OCI-LY7 (cell line): ENCODE results near the gene BICDL1. TPM values are rescaled to one million over a fixed set of nuclear protein-coding genes. Genes with fewer than 3 reads are reported as not detected.

Experiments used
- BruUV-seq: library from RNA; stranded (reverse); fragments of 400-500 nt; replicated peaks from 2 replicates; lab custom pipeline; 2021; lab: Mats Ljungman, UMichigan
- CTCF ChIA-PET: fragments of 300-600 bp; sonication (Branson Sonifier 250); formaldehyde crosslinking; loops from one replicate; lab custom pipeline; 2022; ENCODE audit warnings: antibody characterized with exemption; ENCODE audit not compliant: unreplicated experiment; lab: Charles Lee
- POLR2A ChIA-PET: fragments of 300-600 bp; sonication (Branson Sonifier 250); formaldehyde crosslinking; loops from one replicate; lab custom pipeline; 2022; ENCODE audit warnings: antibody characterized with exemption; lab: Charles Lee
- DNase-seq: peaks from one replicate; pipeline ENCODE4 v3.0.0-alpha.2; 2015; ENCODE audit warnings: low spot score
- H2AFZ ChIP-seq: fragments of 200-600 bp; sonication (generic), shearing (Covaris generic); 2 replicates; pipeline ENCODE4 v1.6.1; 2014; ENCODE audit warnings: mild to moderate bottlenecking, antibody characterized with exemption, low read length, moderate library complexity
- H3K27ac ChIP-seq: fragments of 200-600 bp; sonication (generic); 2 replicates; pipeline ENCODE4 v1.5.1; 2014; ENCODE audit warnings: mixed run types, low read depth, mild to moderate bottlenecking, moderate library complexity, low read length, inconsistent platforms; ENCODE audit not compliant: poor library complexity, severe bottlenecking
- H3K36me3 ChIP-seq: fragments of 200-600 bp; sonication (generic); 2 replicates; pipeline ENCODE4 v1.6.1; 2014; ENCODE audit warnings: mild to moderate bottlenecking, antibody characterized with exemption, low read length, moderate library complexity, mixed read lengths; ENCODE audit not compliant: insufficient read depth
- H3K4me1 ChIP-seq: fragments of 200-600 bp; sonication (generic); 2 replicates; pipeline ENCODE4 v1.5.1; 2014; ENCODE audit warnings: mild to moderate bottlenecking, low read length; ENCODE audit not compliant: insufficient read depth, poor library complexity, severe bottlenecking
- H3K4me2 ChIP-seq: fragments of 200-600 bp; sonication (generic); 2 replicates; pipeline ENCODE4 v1.6.1; 2014; ENCODE audit warnings: mild to moderate bottlenecking, low read length
- H3K4me3 ChIP-seq: fragments of 200-600 bp; sonication (generic); 2 replicates; pipeline ENCODE4 v1.5.1; 2014; ENCODE audit warnings: mild to moderate bottlenecking, low read depth, low read length; ENCODE audit not compliant: poor library complexity, severe bottlenecking
- H3K79me2 ChIP-seq: fragments of 200-600 bp; sonication (generic); 2 replicates; pipeline ENCODE4 v1.6.1; 2016; ENCODE audit warnings: low read depth, mild to moderate bottlenecking, low read length, moderate library complexity, mixed read lengths; ENCODE audit not compliant: insufficient read depth
- H3K9me2 ChIP-seq: fragments of 200-600 bp; sonication (generic); 2 replicates; pipeline ENCODE4 v1.6.1; 2016; ENCODE audit warnings: mild to moderate bottlenecking, low read length, mixed read lengths; ENCODE audit not compliant: insufficient read depth
- H3K9me3 ChIP-seq: fragments of 200-600 bp; sonication (generic); 2 replicates; pipeline ENCODE4 v1.6.1; 2014; ENCODE audit warnings: mild to moderate bottlenecking, mixed run types, low read length, mixed read lengths
- H4K20me1 ChIP-seq: fragments of 200-600 bp; sonication (generic); 2 replicates; pipeline ENCODE4 v1.6.1; 2014; ENCODE audit warnings: mild to moderate bottlenecking, antibody characterized with exemption, low read length, moderate library complexity, mixed read lengths; ENCODE audit not compliant: insufficient read depth
- EZH2phosphoT487 ChIP-seq: fragments of 200-600 bp; sonication (generic); IDR thresholded peaks from 2 replicates; pipeline ENCODE4 v1.6.1; 2018; ENCODE audit warnings: low read depth, borderline replicate concordance, mild to moderate bottlenecking, mixed run types, antibody characterized with exemption, low read length, moderate library complexity, mixed read lengths
- intact Hi-C: fragments of 100-400 bp; cut with micrococcal nuclease; formaldehyde crosslinking; loops from one replicate; pipeline ENCODE4 v1.10.0; 2022; ENCODE audit not compliant: unreplicated experiment
- total RNA-seq, 2 experiments: library from RNA; depleted of rRNA in 1 of 2; stranded (reverse); fragments of >200 nt in 1 of 2; shearing (Covaris generic) in 1 of 2; gene quantifications; 2 replicates each; pipeline ENCODE4 v1.2.3, GENCODE V29; 2014 to 2022
- TF ChIP-seq, protein P1 (sequence below): fragments of 200-600 bp; sonication (generic); conservative IDR thresholded peaks from 2 replicates; pipeline ENCODE4 v1.5.1; 2014; ENCODE audit warnings: mild to moderate bottlenecking, antibody characterized with exemption, low read length, moderate library complexity, mixed read lengths

The BICDL1 gene
- total RNA-seq, 2 experiments from 2014 or later = 6.5 to 22.6 TPM

DNA sequence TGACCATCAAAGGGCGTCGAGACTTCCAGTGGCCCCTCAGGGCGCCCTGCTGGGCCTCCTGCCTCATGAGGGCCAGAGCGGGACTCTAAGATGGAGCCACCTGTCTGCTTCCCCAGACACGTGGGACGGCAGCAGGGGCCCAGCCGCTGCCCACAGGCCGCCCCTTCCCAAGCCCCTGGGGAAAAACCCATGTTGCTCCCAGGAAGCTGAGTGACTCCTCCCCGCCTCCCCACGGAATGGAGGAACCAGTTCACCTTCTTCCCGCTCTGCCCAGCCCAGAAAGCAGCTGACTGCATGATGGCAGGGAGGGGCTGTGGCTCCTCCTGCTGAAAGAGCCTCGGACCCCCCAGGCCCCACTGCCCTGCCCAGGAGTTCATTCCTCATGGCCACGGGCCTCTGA lies 112.6 kb downstream of the BICDL1 start:
- no peak overlapping the region for H3K4me2 ChIP-seq
- peaks cover 15% of the 10 kb centered on the region; the same call in 1 of the 2 replicates for H3K79me2 ChIP-seq
- H3K27ac ChIP-seq = no peak overlapping the region
- H2AFZ ChIP-seq = no peak overlapping the region
- H4K20me1 ChIP-seq = peaks cover 7% of the 10 kb centered on the region; the same call in 1 of the 2 replicates
- H3K4me3 ChIP-seq = no peak overlapping the region
- H3K9me3 ChIP-seq = no peaks in the 10 kb centered on the region
- CTCF ChIA-PET = no interaction called here
- POLR2A ChIA-PET = no interaction called here
- TF ChIP-seq, protein P1, sequence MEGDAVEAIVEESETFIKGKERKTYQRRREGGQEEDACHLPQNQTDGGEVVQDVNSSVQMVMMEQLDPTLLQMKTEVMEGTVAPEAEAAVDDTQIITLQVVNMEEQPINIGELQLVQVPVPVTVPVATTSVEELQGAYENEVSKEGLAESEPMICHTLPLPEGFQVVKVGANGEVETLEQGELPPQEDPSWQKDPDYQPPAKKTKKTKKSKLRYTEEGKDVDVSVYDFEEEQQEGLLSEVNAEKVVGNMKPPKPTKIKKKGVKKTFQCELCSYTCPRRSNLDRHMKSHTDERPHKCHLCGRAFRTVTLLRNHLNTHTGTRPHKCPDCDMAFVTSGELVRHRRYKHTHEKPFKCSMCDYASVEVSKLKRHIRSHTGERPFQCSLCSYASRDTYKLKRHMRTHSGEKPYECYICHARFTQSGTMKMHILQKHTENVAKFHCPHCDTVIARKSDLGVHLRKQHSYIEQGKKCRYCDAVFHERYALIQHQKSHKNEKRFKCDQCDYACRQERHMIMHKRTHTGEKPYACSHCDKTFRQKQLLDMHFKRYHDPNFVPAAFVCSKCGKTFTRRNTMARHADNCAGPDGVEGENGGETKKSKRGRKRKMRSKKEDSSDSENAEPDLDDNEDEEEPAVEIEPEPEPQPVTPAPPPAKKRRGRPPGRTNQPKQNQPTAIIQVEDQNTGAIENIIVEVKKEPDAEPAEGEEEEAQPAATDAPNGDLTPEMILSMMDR = no peak
- no peak for TF ChIP-seq EZH2phosphoT487
- peaks cover 97% of the 10 kb centered on the region for H3K36me3 ChIP-seq
- intact Hi-C loops = no loop called here
- BruUV-seq = no TSS peak
- DNase-seq = no peak
- H3K9me2 ChIP-seq = no peaks in the 10 kb centered on the region
- no peaks in the 10 kb centered on the region for H3K4me1 ChIP-seq

DNA sequence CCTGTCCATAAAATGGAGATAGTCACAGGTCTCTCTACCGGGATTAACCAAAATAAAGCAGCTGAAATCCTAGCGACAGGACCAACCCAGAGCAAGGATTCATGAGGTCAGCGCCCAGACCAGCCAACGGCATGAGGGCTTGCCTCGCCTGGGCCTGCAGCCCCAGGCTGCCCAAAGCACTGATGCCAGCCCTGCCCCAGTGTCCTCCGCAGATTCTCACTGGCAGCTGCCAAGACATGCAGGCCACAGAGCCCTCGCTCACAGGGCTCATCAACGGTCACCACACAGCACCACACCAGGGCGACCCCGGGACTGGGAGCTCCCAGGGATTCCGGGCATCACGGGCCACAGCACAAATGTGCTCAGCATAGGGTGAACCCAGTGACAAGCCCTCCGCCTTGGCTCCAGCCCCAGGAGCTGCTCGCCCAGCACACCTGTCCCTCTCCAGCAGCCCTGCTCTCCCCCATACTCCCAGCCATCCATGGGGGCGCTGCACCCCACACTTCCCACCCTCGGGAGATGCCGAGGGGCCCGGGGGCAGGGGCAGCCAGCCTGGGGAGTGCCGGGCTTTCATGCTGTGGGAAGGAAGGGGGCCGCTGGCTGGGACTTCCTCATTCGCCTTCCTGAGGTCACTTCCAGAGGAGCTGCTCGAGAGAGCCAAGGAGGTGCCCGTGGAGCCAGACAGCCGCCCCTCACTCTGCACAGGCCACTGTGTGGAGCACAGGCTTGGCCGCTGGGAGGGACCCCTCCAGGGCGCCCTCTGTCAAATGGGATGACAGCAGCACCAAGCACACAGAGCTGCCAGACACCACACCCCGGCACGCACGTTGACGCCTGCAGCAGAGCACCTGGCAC lies 113.4 kb downstream of the BICDL1 start:
- H3K27ac ChIP-seq = no peak overlapping the region
- peaks cover 97% of the 10 kb centered on the region for H3K36me3 ChIP-seq
- H3K4me2 ChIP-seq = no peak overlapping the region
- peaks cover 23% of the 10 kb centered on the region; the same call in 1 of the 2 replicates for H3K79me2 ChIP-seq
- no peak overlapping the region for H2AFZ ChIP-seq
- CTCF ChIA-PET = no interaction called here
- no peak overlapping the region for H3K4me3 ChIP-seq
- no peak for DNase-seq
- TF ChIP-seq, protein P1 = no peak
- peaks cover 7% of the 10 kb centered on the region; the same call in 1 of the 2 replicates for H4K20me1 ChIP-seq
- no peaks in the 10 kb centered on the region for H3K4me1 ChIP-seq
- no TSS peak for BruUV-seq
- POLR2A ChIA-PET = no interaction called here
- H3K9me2 ChIP-seq = no peaks in the 10 kb centered on the region
- H3K9me3 ChIP-seq = no peaks in the 10 kb centered on the region
- intact Hi-C loops = no loop called here

DNA sequence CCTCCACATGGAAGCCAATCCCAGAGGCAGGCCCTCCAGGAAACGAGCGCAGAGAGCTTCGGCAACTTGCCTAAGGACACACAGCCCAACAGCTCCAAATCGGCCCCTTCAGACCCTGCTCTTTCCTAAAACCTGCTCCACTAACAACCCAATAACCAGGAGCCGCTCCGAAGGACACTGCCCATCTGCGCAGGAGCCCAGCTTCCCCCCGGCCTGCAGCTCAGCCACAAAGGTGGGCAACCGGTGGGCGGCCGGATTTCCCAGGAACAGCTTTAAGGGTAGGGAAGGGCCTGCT lies 114.0 kb downstream of the BICDL1 start:
- peaks cover 96% of the 10 kb centered on the region for H3K36me3 ChIP-seq
- H4K20me1 ChIP-seq = peaks cover 9% of the 10 kb centered on the region; the same call in 1 of the 2 replicates
- no peak overlapping the region for H3K4me2 ChIP-seq
- H2AFZ ChIP-seq = no peak overlapping the region
- no peak overlapping the region for H3K4me3 ChIP-seq
- BruUV-seq = no TSS peak
- no peak for DNase-seq
- TF ChIP-seq, protein P1 = no peak
- no peak for TF ChIP-seq EZH2phosphoT487
- CTCF ChIA-PET = no interaction called here
- intact Hi-C loops = no loop called here
- no peaks in the 10 kb centered on the region for H3K9me2 ChIP-seq
- POLR2A ChIA-PET = no interaction called here
- no peak overlapping the region for H3K27ac ChIP-seq
- no peaks in the 10 kb centered on the region for H3K9me3 ChIP-seq
- peaks cover 29% of the 10 kb centered on the region; the same call in 1 of the 2 replicates for H3K79me2 ChIP-seq
- H3K4me1 ChIP-seq = no peaks in the 10 kb centered on the region
